H1 (cell line): ENCODE data around the gene UBE2G2. TPM values are rescaled to one million over a fixed set of nuclear protein-coding genes. Genes with fewer than 3 reads are reported as not detected.

Source experiments
- CTCF ChIA-PET: fragments of 300-600 bp; sonication (Branson Sonifier 250); formaldehyde crosslinking; loops from one replicate; lab custom pipeline; 2021; ENCODE audit not compliant: partially characterized antibody; lab: Charles Lee
- POLR2A ChIA-PET: fragments of 300-600 bp; sonication (Branson Sonifier 250); formaldehyde crosslinking; loops from one replicate; lab custom pipeline; 2021; ENCODE audit warnings: inconsistent platforms; ENCODE audit not compliant: partially characterized antibody; lab: Charles Lee
- DNase-seq, 2 experiments: peaks; one replicate each; pipeline versions ENCODE4 v3.0.0 to v3.0.0-alpha.2; 2010 to 2022; ENCODE audit warnings: low spot score in 2 of 2, low read depth in 1 of 2, mixed read lengths in 1 of 2
- FAIRE-seq: peaks from 2 replicates; lab custom pipeline; 2011; peaks lifted over from hg19 to GRCh38; lab: Jason Lieb, UNC
- H2AFZ ChIP-seq: 2 replicates; pipeline ENCODE4 v1.8.1; 2012; ENCODE audit warnings: low read length, inconsistent platforms
- H2AK5ac ChIP-seq: 2 replicates; pipeline ENCODE4 v1.6.1; 2013; ENCODE audit warnings: low read depth, low read length
- H2BK120ac ChIP-seq: replicated peaks from 2 replicates; pipeline ENCODE3; 2013; ENCODE audit warnings: low read depth, low read length, inconsistent platforms
- H2BK12ac ChIP-seq: 2 replicates; pipeline ENCODE4 v1.6.1; 2013; ENCODE audit warnings: low read depth, low read length
- H2BK15ac ChIP-seq: 2 replicates; pipeline ENCODE4 v1.6.1; 2013; ENCODE audit warnings: low read length
- H2BK20ac ChIP-seq: 2 replicates; pipeline ENCODE4 v1.6.1; 2013; ENCODE audit warnings: low read length
- H2BK5ac ChIP-seq: 2 replicates; pipeline ENCODE4 v1.6.1; 2013; ENCODE audit warnings: low read depth, low read length
- H3K14ac ChIP-seq: 2 replicates; pipeline ENCODE4 v1.6.1; 2013; ENCODE audit warnings: inconsistent platforms; ENCODE audit not compliant: insufficient read length
- H3K18ac ChIP-seq: 2 replicates; pipeline ENCODE4 v1.6.1; 2013; ENCODE audit warnings: low read length; ENCODE audit errors: extremely low read depth
- H3K23ac ChIP-seq: 2 replicates; pipeline ENCODE4 v1.6.1; 2013; ENCODE audit warnings: inconsistent platforms; ENCODE audit not compliant: insufficient read length
- H3K23me2 ChIP-seq: 2 replicates; pipeline ENCODE4 v1.6.1; 2013; ENCODE audit warnings: low read depth, low read length
- H3K27ac ChIP-seq: 2 replicates; pipeline ENCODE4 v1.6.1; 2011; ENCODE audit warnings: low read depth, low read length, inconsistent platforms
- H3K27me3 ChIP-seq, 4 experiments: replicated peaks in 1 of 4; 1 replicate in 1 of 4; 2 replicates in 3 of 4; pipeline versions ENCODE4 v1.6.1 to v1.8.1; 2011 to 2013; ENCODE audit warnings: low read length in 3 of 4, mild to moderate bottlenecking in 3 of 4, inconsistent platforms in 2 of 4, mixed read lengths in 2 of 4, moderate library complexity in 1 of 4; ENCODE audit not compliant: control insufficient read depth in 3 of 4, insufficient read depth in 3 of 4; ENCODE audit errors: extremely low read depth in 1 of 4
- H3K36me3 ChIP-seq, 4 experiments: 2 replicates each; pipeline versions ENCODE4 v1.6.1 to v1.8.1; 2011 to 2013; ENCODE audit warnings: mild to moderate bottlenecking in 4 of 4, low read length in 3 of 4, moderate library complexity in 2 of 4, control low read depth in 1 of 4, inconsistent platforms in 1 of 4; ENCODE audit not compliant: insufficient read depth in 4 of 4, control insufficient read depth in 2 of 4
- H3K4ac ChIP-seq: replicated peaks from 2 replicates; pipeline ENCODE3; 2013; ENCODE audit warnings: low read length, low read depth, mixed read lengths, inconsistent platforms; ENCODE audit not compliant: insufficient read length
- H3K4me1 ChIP-seq, 4 experiments: replicated peaks in 1 of 4; 1 replicate in 1 of 4; 2 replicates in 3 of 4; pipeline versions ENCODE4 v1.6.1 to v1.8.1; 2011 to 2013; ENCODE audit warnings: low read length in 3 of 4, inconsistent platforms in 2 of 4, mixed read lengths in 1 of 4; ENCODE audit not compliant: insufficient read depth in 4 of 4, control insufficient read depth in 3 of 4
- H3K4me2 ChIP-seq, 2 experiments: 2 replicates each; pipeline versions ENCODE4 v1.6.1 to v1.8.1; 2011 to 2013; ENCODE audit warnings: low read depth in 2 of 2, low read length in 2 of 2, control low read depth in 1 of 2, inconsistent platforms in 1 of 2, mild to moderate bottlenecking in 1 of 2; ENCODE audit not compliant: insufficient read depth in 1 of 2
- H3K4me3 ChIP-seq, 4 experiments: fragments of 200-600, 300-600 bp in 1 of 4; sonication (generic), shearing (Covaris generic), sonication (Bioruptor Twin) in 1 of 4; 2 replicates each; pipeline versions ENCODE4 v1.5.1 to v1.8.1; 2011 to 2016; ENCODE audit warnings: low read length in 4 of 4, low read depth in 3 of 4, control low read depth in 2 of 4, inconsistent platforms in 2 of 4, mild to moderate bottlenecking in 2 of 4, mixed read lengths in 1 of 4, moderate library complexity in 1 of 4; ENCODE audit not compliant: insufficient read depth in 2 of 4; ENCODE audit errors: extremely low read depth in 1 of 4
- H3K56ac ChIP-seq: replicated peaks from 2 replicates; pipeline ENCODE3; 2013; ENCODE audit warnings: low read depth, mild to moderate bottlenecking, mixed read lengths, low read length, inconsistent platforms; ENCODE audit not compliant: insufficient read length
- H3K79me1 ChIP-seq: 2 replicates; pipeline ENCODE4 v1.6.1; 2013; ENCODE audit warnings: low read depth, low read length, control low read depth
- H3K79me2 ChIP-seq, 2 experiments: 2 replicates each; pipeline versions ENCODE4 v1.6.1 to v1.8.1; 2012 to 2013; ENCODE audit warnings: low read length in 2 of 2, mild to moderate bottlenecking in 2 of 2, inconsistent platforms in 1 of 2; ENCODE audit not compliant: insufficient read depth in 2 of 2, control insufficient read depth in 1 of 2
- H3K9ac ChIP-seq, 4 experiments: replicated peaks in 1 of 4; 1 replicate in 1 of 4; 2 replicates in 3 of 4; pipeline versions ENCODE4 v1.6.1 to v1.8.1; 2011 to 2013; ENCODE audit warnings: low read depth in 3 of 4, low read length in 3 of 4, control low read depth in 2 of 4, mild to moderate bottlenecking in 2 of 4, moderate library complexity in 2 of 4, inconsistent platforms in 1 of 4; ENCODE audit errors: extremely low read depth in 1 of 4
- H3K9me3 ChIP-seq, 2 experiments: 2 replicates each; pipeline versions ENCODE4 v1.6.1 to v1.8.1; 2012 to 2013; ENCODE audit warnings: mild to moderate bottlenecking in 2 of 2, moderate library complexity in 2 of 2, control low read depth in 1 of 2, inconsistent platforms in 1 of 2, low read depth in 1 of 2, low read length in 1 of 2, mixed read lengths in 1 of 2; ENCODE audit not compliant: insufficient read depth in 2 of 2
- H4K20me1 ChIP-seq, 2 experiments: replicated peaks in 1 of 2; 2 replicates each; pipeline versions ENCODE3 to v1.8.1; 2011 to 2013; ENCODE audit warnings: inconsistent platforms in 2 of 2, low read length in 2 of 2, mild to moderate bottlenecking in 1 of 2; ENCODE audit not compliant: insufficient read depth in 2 of 2, control insufficient read depth in 1 of 2
- H4K5ac ChIP-seq: 2 replicates; pipeline ENCODE4 v1.6.1; 2013; ENCODE audit warnings: low read length, low read depth, mixed read lengths, inconsistent platforms; ENCODE audit not compliant: insufficient read length
- H4K8ac ChIP-seq: 2 replicates; pipeline ENCODE4 v1.8.0; 2013; ENCODE audit warnings: mild to moderate bottlenecking, moderate library complexity, low read length, inconsistent platforms; ENCODE audit not compliant: insufficient read depth; ENCODE audit errors: extremely low read depth
- H4K91ac ChIP-seq: replicated peaks from 2 replicates; pipeline ENCODE3; 2013; ENCODE audit warnings: low read length, mixed read lengths, inconsistent platforms; ENCODE audit not compliant: insufficient read length
- FOSL1 ChIP-seq: IDR thresholded peaks from 2 replicates; pipeline ENCODE4 v1.6.1; 2011; ENCODE audit warnings: mild to moderate bottlenecking, low read depth, low read length, moderate library complexity; ENCODE audit not compliant: insufficient read depth
- RAD21 ChIP-seq, 2 experiments: IDR thresholded peaks in 1 of 2; conservative IDR thresholded peaks in 1 of 2; 2 replicates each; pipeline ENCODE4 v1.6.1; 2011; ENCODE audit warnings: low read depth in 2 of 2, low read length in 2 of 2, improper control_type of control experiment in 1 of 2, inconsistent platforms in 1 of 2, mild to moderate bottlenecking in 1 of 2, moderate library complexity in 1 of 2
- RNF2 ChIP-seq: fragments of 200-900, 300-1000 bp; sonication (generic); IDR thresholded peaks from 2 replicates; pipeline ENCODE4 v1.7.1; 2016; ENCODE audit warnings: borderline replicate concordance, low read depth, mild to moderate bottlenecking, antibody characterized with exemption, low read length; ENCODE audit not compliant: poor library complexity, severe bottlenecking; ENCODE audit errors: missing control alignments
- WGBS, 2 experiments: shearing (Covaris generic) in 1 of 2; methylation state at CpG; one replicate each; pipeline versions ENCODE4 v1.1.6 to v1.1.7; 2013 to 2015; ENCODE audit warnings: low lambda C conversion rate in 2 of 2, mixed read lengths in 2 of 2, inconsistent platforms in 1 of 2, low coverage in 1 of 2, missing lambda C conversion rate in 1 of 2; ENCODE audit not compliant: insufficient replicate concordance in 2 of 2, insufficient coverage in 1 of 2, insufficient read length in 1 of 2; ENCODE audit errors: extremely low coverage in 1 of 2, missing lambda C conversion rate in 1 of 2; 5-methylcytosine and 5-hydroxymethylcytosine counted together
- polyA plus RNA-seq, 7 experiments: library from polyadenylated mRNA; depleted of rRNA in 3 of 7; stranded (reverse) in 5 of 7; unstranded in 2 of 7; fragments of >200 nt in 5 of 7; fragments of 200-250 nt in 2 of 7; gene quantifications; 1 replicate in 5 of 7; 2 replicates in 1 of 7; 4 replicates in 1 of 7; pipeline versions ENCODE4 v1.2.1 to v1.2.3, GENCODE V29; 2011 to 2013; ENCODE audit warnings: missing spikeins in 2 of 7, mixed read lengths in 2 of 7
- total RNA-seq: library from RNA; stranded (reverse); fragmentation: NEBNext Ultra II Directional; extraction: Animal tissue kit (Norgen Biotek cat#: 25700); gene quantifications from 2 replicates; pipeline ENCODE4 v1.2.1, GENCODE V29; 2021

Gene UBE2G2
- total and polyA plus RNA-seq, 2 of the 8 experiments (the other 6 are each of a cell fraction or from before 2014, with no cell fraction given): 96.3 to 101 TPM

GRCh38 chr21:44790368-44790767 is 11.3 kb downstream of the UBE2G2 start:
- CTCF ChIA-PET: interaction anchor here (1.2 to 1.6 kb wide), 2 partner anchors 11 to 280 kb away, joined by 3 to 6 read pairs; no protein-coding TSS in a partner anchor
- no peak overlapping the region for H2BK20ac ChIP-seq
- FAIRE-seq: no peak

More at GRCh38 chr21:44790368-44790767, 11.3 kb downstream of the UBE2G2 start:
- no peak overlapping the region for H2AK5ac ChIP-seq
- 93% methylated on average over 3 of the region's 3 CpGs; no CpG with 5 or more reads in 1 of the 2 experiments for WGBS, 2 experiments
- H3K23ac ChIP-seq: no peak overlapping the region
- H2BK120ac ChIP-seq: no peak overlapping the region
- no peak overlapping the region for H2BK15ac ChIP-seq
- no peaks in the 10 kb centered on the region for H3K27me3 ChIP-seq
- no peak overlapping the region for H2AFZ ChIP-seq
- no peaks in the 10 kb centered on the region for H3K9me3 ChIP-seq
- peaks cover 9 to 93% of the 10 kb centered on the region in 2 experiments; a peak in 3 of 4 replicates for H3K79me2 ChIP-seq
- peaks cover 13% of the 10 kb centered on the region for H3K79me1 ChIP-seq
- H3K23me2 ChIP-seq: no peaks in the 10 kb centered on the region
- H2BK5ac ChIP-seq: no peak overlapping the region
- H3K27ac ChIP-seq: no peak overlapping the region
- peaks cover 0 to 7% of the 10 kb centered on the region in 2 experiments for H4K20me1 ChIP-seq
- no peak overlapping the region for H3K14ac ChIP-seq
- H3K4me3 ChIP-seq: no peak overlapping the region
- no peak overlapping the region for H2BK12ac ChIP-seq
- no peak overlapping the region for H3K9ac ChIP-seq
- H3K4me1 ChIP-seq: peaks cover 0 to 5% (median 4%) of the 10 kb centered on the region in 4 experiments; a peak in 3 of 7 replicates
- H3K4ac ChIP-seq: no peak overlapping the region
- no peak overlapping the region for H3K18ac ChIP-seq
- TF ChIP-seq RNF2: no peak
- no peak for TF ChIP-seq FOSL1
- TF ChIP-seq RAD21 (IDR thresholded peaks at IDR 0.05 in 1 of 2, conservative IDR thresholded peaks at IDR 0.05 in 1 of 2; ENCODE audit: low read depth in 2 of 2, low read length in 2 of 2): no peak
- peaks cover 0 to 6% (median 3%) of the 10 kb centered on the region in 4 experiments; a peak in 4 of 8 replicates for H3K36me3 ChIP-seq
- no peak overlapping the region for H4K8ac ChIP-seq
- no peak overlapping the region for H3K4me2 ChIP-seq
- DNase-seq: no peak
- POLR2A ChIA-PET: interaction anchor here (1.2 kb wide), 1 partner anchor 9 kb away, joined by 4 read pairs; no protein-coding TSS in a partner anchor
- no peak overlapping the region for H4K5ac ChIP-seq
- no peak overlapping the region for H3K56ac ChIP-seq
- no peak overlapping the region for H4K91ac ChIP-seq
